ENCODE data around the gene POLD1.

Gene POLD1

DNA sequence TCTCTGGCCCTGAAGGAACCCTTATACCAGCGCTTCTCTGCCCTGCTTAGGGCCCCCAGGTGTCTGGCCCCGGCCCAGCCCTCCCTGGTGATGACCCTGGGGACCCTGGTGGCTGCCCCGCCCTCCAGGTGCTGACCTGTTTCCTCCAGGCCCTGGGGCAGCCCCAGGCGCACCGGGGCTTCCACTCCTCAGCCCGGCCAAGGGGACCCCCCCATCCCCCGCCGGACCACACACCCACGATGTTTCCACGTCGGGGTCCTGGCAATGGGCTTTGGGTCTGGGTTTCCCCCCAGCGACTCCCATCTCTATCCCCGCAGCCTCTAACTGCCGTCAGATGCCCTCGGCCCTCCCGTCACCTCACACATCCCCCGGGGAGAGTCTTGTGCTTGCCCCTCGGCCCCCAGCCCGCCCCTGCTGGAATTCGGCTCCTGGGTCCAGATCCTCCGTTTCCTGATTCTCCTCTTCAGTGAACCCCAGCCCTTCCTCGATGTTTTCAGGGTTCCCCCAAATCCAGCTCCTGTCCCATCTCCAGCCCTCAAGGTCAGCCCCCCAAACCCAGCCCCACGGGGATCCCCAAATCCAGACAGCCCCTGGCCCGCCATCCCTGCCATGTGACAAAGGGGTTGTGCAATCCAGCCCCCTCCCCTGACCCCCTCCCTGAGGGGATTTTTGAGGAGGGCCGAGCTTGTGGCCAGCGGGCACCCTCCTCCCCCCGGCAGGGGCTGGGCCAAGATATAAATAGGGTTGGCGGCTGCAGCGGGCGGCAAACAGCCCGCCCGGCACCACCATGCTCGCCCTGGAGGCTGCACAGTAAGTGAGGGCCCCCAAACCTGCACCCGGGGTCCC is 34.3 kb downstream of the POLD1 start, which contains the start of gene SPIB:
TSS of gene SPIB (plus strand) at position 763 of the 846 bp plus-strand sequence. CDS start at position 788, 25 bp downstream.
- Histone ChIP-seq H3K27me3 (ENCODE audit: insufficient read depth, low read length) (no peaks in the 10 kb centered on the region), H3K9me2 (ENCODE audit: low read depth, low read length) (no peaks in the 10 kb centered on the region), H3K4me3 (ENCODE audit: low read depth, low read length, poor library complexity, severe bottlenecking) (peak within 1 kb of the TSS; percentile 85), H3K36me3 (ENCODE audit: insufficient read depth, low read length) (peaks cover 53% of the 10 kb centered on the region), H3K4me2 (ENCODE audit: low read length) (peak within 1 kb of the TSS; percentile 78), H3F3A (ENCODE audit: insufficient read depth, low read length) (no peaks in the 10 kb centered on the region; the same call in 1 of the 2 replicates), H2AFZ (ENCODE audit: low read length) (no peak within 1 kb of the TSS), H3K9ac (ENCODE audit: low read length) (peak within 1 kb of the TSS; percentile 95), H3K4me1 (ENCODE audit: insufficient read depth, low read length, severe bottlenecking) (peaks cover 63% of the 10 kb centered on the region), H3K9me3 (ENCODE audit: low read length) (no peaks in the 10 kb centered on the region), H3K79me2 (ENCODE audit: insufficient read depth, low read length) (peaks cover 10% of the 10 kb centered on the region), H3K27ac (ENCODE audit: low read depth, low read length, poor library complexity, severe bottlenecking) (peak within 1 kb of the TSS; percentile 95), H4K20me1 (ENCODE audit: insufficient read depth, low read length) (no peaks in the 10 kb centered on the region)
- TF ChIP-seq EZH2 (IDR thresholded peaks at IDR 0.05; ENCODE audit: borderline replicate concordance, low read length) = no peak
- TF ChIP-seq, protein P1, sequence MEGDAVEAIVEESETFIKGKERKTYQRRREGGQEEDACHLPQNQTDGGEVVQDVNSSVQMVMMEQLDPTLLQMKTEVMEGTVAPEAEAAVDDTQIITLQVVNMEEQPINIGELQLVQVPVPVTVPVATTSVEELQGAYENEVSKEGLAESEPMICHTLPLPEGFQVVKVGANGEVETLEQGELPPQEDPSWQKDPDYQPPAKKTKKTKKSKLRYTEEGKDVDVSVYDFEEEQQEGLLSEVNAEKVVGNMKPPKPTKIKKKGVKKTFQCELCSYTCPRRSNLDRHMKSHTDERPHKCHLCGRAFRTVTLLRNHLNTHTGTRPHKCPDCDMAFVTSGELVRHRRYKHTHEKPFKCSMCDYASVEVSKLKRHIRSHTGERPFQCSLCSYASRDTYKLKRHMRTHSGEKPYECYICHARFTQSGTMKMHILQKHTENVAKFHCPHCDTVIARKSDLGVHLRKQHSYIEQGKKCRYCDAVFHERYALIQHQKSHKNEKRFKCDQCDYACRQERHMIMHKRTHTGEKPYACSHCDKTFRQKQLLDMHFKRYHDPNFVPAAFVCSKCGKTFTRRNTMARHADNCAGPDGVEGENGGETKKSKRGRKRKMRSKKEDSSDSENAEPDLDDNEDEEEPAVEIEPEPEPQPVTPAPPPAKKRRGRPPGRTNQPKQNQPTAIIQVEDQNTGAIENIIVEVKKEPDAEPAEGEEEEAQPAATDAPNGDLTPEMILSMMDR (IDR thresholded peaks at IDR 0.05; ENCODE audit: low read length) = no peak

GRCh38 chr19:50419022-50419579 is 35.0 kb downstream of the POLD1 start:
- peak overlapping the region; percentile 78 for H3K4me2 ChIP-seq (ENCODE audit: low read length)
- H3K9me2 ChIP-seq (ENCODE audit: low read depth, low read length) = no peaks in the 10 kb centered on the region
- H4K20me1 ChIP-seq (ENCODE audit: insufficient read depth, low read length) = no peaks in the 10 kb centered on the region
- H3K9ac ChIP-seq (ENCODE audit: low read length) = peak overlapping the region; percentile 95
- H3K4me1 ChIP-seq (ENCODE audit: insufficient read depth, low read length, severe bottlenecking) = peaks cover 63% of the 10 kb centered on the region
- H2AFZ ChIP-seq (ENCODE audit: low read length) = no peak overlapping the region
- no peaks in the 10 kb centered on the region for H3K27me3 ChIP-seq (ENCODE audit: insufficient read depth, low read length)
- peak overlapping the region; percentile 95 for H3K27ac ChIP-seq (ENCODE audit: low read depth, low read length, poor library complexity, severe bottlenecking)
- peak overlapping the region; percentile 85 for H3K4me3 ChIP-seq (ENCODE audit: low read depth, low read length, poor library complexity, severe bottlenecking)
- peaks cover 53% of the 10 kb centered on the region for H3K36me3 ChIP-seq (ENCODE audit: insufficient read depth, low read length)
- H3K9me3 ChIP-seq (ENCODE audit: low read length) = no peaks in the 10 kb centered on the region
- peaks cover 10% of the 10 kb centered on the region for H3K79me2 ChIP-seq (ENCODE audit: insufficient read depth, low read length)
- H3F3A ChIP-seq (ENCODE audit: insufficient read depth, low read length) = no peaks in the 10 kb centered on the region; the same call in 1 of the 2 replicates
- TF ChIP-seq, protein P1 (IDR thresholded peaks at IDR 0.05; ENCODE audit: low read length) = no peak
- no peak for TF ChIP-seq EZH2 (IDR thresholded peaks at IDR 0.05; ENCODE audit: borderline replicate concordance, low read length)

GRCh38 chr19:50419580-50420035 is 35.5 kb downstream of the POLD1 start:
- Histone ChIP-seq H2AFZ (ENCODE audit: low read length) (no peak overlapping the region), H3K36me3 (ENCODE audit: insufficient read depth, low read length) (peaks cover 52% of the 10 kb centered on the region), H3K79me2 (ENCODE audit: insufficient read depth, low read length) (peaks cover 10% of the 10 kb centered on the region), H3K27ac (ENCODE audit: low read depth, low read length, poor library complexity, severe bottlenecking) (peak overlapping the region; percentile 95), H3K4me2 (ENCODE audit: low read length) (peak overlapping the region; percentile 78), H3K9me3 (ENCODE audit: low read length) (no peaks in the 10 kb centered on the region), H4K20me1 (ENCODE audit: insufficient read depth, low read length) (no peaks in the 10 kb centered on the region), H3K27me3 (ENCODE audit: insufficient read depth, low read length) (no peaks in the 10 kb centered on the region), H3K4me1 (ENCODE audit: insufficient read depth, low read length, severe bottlenecking) (peaks cover 60% of the 10 kb centered on the region), H3K4me3 (ENCODE audit: low read depth, low read length, poor library complexity, severe bottlenecking) (peak overlapping the region; percentile 85), H3K9me2 (ENCODE audit: low read depth, low read length) (no peaks in the 10 kb centered on the region), H3K9ac (ENCODE audit: low read length) (peak overlapping the region; percentile 95), H3F3A (ENCODE audit: insufficient read depth, low read length) (no peaks in the 10 kb centered on the region; the same call in 1 of the 2 replicates)
- TF ChIP-seq, protein P1 (IDR thresholded peaks at IDR 0.05; ENCODE audit: low read length) = no peak
- no peak for TF ChIP-seq EZH2 (IDR thresholded peaks at IDR 0.05; ENCODE audit: borderline replicate concordance, low read length)
